ENCODE results near the gene MRPS34. TPM values are rescaled to one million over a fixed set of nuclear protein-coding genes. Genes with fewer than 3 reads are reported as not detected.

MRPS34 gene
- total and polyA plus RNA-seq, 9 of the 15 experiments (the other 6 are each of a cell fraction or from before 2014, with no cell fraction given) = 5.2 to 334 (median 92.8) TPM

DNA sequence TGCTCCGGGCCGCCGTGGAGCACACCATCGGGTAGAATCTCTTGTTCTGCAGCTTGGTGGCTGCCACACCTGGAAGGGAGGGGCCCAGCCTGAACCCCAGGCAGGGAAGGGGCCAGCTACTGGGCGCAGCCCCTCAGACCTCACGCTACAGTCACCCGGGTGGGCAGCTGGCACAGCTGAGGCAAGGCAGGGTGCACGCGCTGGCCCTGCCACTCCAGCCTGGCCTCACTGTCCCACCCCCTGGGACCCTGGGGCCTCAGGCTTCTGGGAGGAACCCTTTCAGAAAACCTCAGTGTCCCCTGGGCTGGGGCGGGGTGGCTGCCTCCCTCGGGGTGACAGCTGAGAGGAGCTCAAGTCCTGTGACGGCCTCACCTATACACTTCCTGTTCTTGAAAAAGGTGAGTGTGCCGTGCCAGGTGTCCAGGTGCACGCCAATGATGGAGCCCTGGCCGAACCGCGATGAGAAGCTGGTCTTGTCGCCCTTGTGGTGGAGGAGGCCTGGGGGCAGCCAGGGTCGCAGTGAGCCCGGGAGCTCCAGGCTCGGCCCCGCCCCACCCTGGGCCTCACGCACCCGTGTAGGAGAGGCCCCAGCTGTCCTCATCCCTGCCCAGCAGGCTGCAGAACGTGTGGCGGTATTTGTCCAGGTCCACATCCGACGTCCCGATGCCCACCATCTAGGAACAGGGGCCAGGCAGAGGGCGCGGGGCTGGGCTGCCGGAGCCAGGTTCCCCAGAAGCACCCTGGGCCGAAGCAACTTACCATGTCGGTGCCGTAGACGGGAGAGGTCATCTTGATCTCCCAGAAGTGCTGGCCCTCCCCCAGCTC is 4.7 kb upstream of the MRPS34 start:
- POLR2A ChIA-PET = interaction anchor here (0.5 to 1.4 kb wide), 8 partner anchors 15 to 1344 kb away, joined by 3 to 8 read pairs (median 3); partner anchors contain the start of genes ECI1, MSRB1 and RPS2
- ATAC-seq (no peak), FAIRE-seq (no peak), DNase-seq (ENCODE audit: extremely low read depth in 1 of 4, low spot score in 3 of 4) (no peak)
- H3K9me1 ChIP-seq (ENCODE audit: control insufficient read depth, insufficient read depth, low read length) = peaks cover 2% of the 10 kb centered on the region
- 75% methylated on average over 21 of the region's 36 CpGs for WGBS (ENCODE audit: insufficient coverage, low coverage, missing lambda C conversion rate)
- in situ Hi-C loops (cut with MboI) = no loop called here
- H3K27me3 ChIP-seq (ENCODE audit: control insufficient read depth in 2 of 2, insufficient read depth in 2 of 2, low read length in 2 of 2) = no peaks in the 10 kb centered on the region
- CTCF ChIA-PET (ENCODE audit: low intra/inter-chr PET ratio) = no interaction called here
- H3K4me1 ChIP-seq (replicated peaks in 1 of 2; ENCODE audit: control insufficient read depth in 2 of 2, insufficient read depth in 2 of 2, low read length in 2 of 2) = peaks cover 9 to 91% of the 10 kb centered on the region in 2 experiments; a peak in 4 of 5 replicates
- H4K20me1 ChIP-seq (replicated peaks; ENCODE audit: control insufficient read depth, insufficient read depth, low read length) = peaks cover 3% of the 10 kb centered on the region; the same call in 1 of the 2 replicates
- no peak overlapping the region for H3K27ac ChIP-seq (ENCODE audit: extremely low read depth, low read depth, low read length)
- TF ChIP-seq POLR2G (IDR thresholded peaks at IDR 0.05; ENCODE audit: low read depth, low read length) = peak; percentile 77
- TF ChIP-seq SUPT5H (IDR thresholded peaks at IDR 0.05) = peak; percentile 24; the same call in 1 of the 2 replicates
- no peak for TF ChIP-seq SLC30A9 (CRISPR knock-in tag; IDR thresholded peaks at IDR 0.05)
- peak; percentile 40 for TF ChIP-seq FIP1L1 (IDR thresholded peaks at IDR 0.05; ENCODE audit: low read depth, low read length, poor library complexity, severe bottlenecking)
- peak; percentile 40; the same call in 1 of the 2 replicates for TF ChIP-seq RBFOX2 (IDR thresholded peaks at IDR 0.05; ENCODE audit: low read depth, low read length)
- TF ChIP-seq ZNF785 (CRISPR knock-in tag; IDR thresholded peaks at IDR 0.05) = no peak
- TF ChIP-seq POLR2A (conservative IDR thresholded peaks at IDR 0.05) = peak; percentile 57
- TF ChIP-seq CBX1 (IDR thresholded peaks at IDR 0.05; ENCODE audit: low read depth) = 0 out of 2 replicates have a peak, but pooled peaks have one; percentile 21
- peak; percentile 39; the same call in 1 of the 2 replicates for TF ChIP-seq ZBTB33 (CRISPR knock-in tag; IDR thresholded peaks at IDR 0.05)
- TF ChIP-seq ZNF3 (CRISPR knock-in tag; IDR thresholded peaks at IDR 0.05) = no peak
- TF ChIP-seq TFAP4 (CRISPR knock-in tag; IDR thresholded peaks at IDR 0.05; ENCODE audit: borderline replicate concordance) = peak; percentile 38
- H3K9me3 ChIP-seq (replicated peaks; ENCODE audit: control insufficient read depth, insufficient read depth, low read depth, low read length) = no peaks in the 10 kb centered on the region
- no peak overlapping the region for H2AFZ ChIP-seq (ENCODE audit: low read depth, low read length)
- H3K36me3 ChIP-seq (ENCODE audit: control insufficient read depth, insufficient read depth, low read length) = peaks cover 52% of the 10 kb centered on the region; the same call in 2 of the 3 replicates
- peaks cover 33% of the 10 kb centered on the region for H3K79me2 ChIP-seq (ENCODE audit: control insufficient read depth, insufficient read depth, low read length)
- intact Hi-C loops (cut with micrococcal nuclease) = no loop called here
- H3K4me3 ChIP-seq = no peak overlapping the region
- no peak overlapping the region for H3K4me2 ChIP-seq (ENCODE audit: insufficient read depth, low read length)
- peak overlapping the region in 1 of 2 experiments; percentile 81; a peak in 2 of 4 replicates for H3K9ac ChIP-seq (ENCODE audit: insufficient read depth in 1 of 2, low read depth in 2 of 2, low read length in 2 of 2)
- BruUV-seq (replicated peaks) = no TSS peak
